Fibroblast of gingiva (primary cell): ENCODE measurements around the gene ELOVL5.
"Not testable (repeated sequence)": the region's sequence is repeated elsewhere in the genome, so short reads cannot be mapped to it uniquely, and the experiment has no call there.

Source experiments
- DNase-seq: peaks from one replicate; pipeline ENCODE4 v3.0.0-alpha.2; 2011; ENCODE audit warnings: low read depth

The ELOVL5 gene

GRCh38 chr6:53305506-53306005, 43.2 kb downstream of the ELOVL5 start:
- not testable (repeated sequence) for DNase-seq

GRCh38 chr6:53304953-53305352, 43.8 kb downstream of the ELOVL5 start:
- DNase-seq: not testable (repeated sequence)

GRCh38 chr6:53302678-53303360, 45.9 kb downstream of the ELOVL5 start:
- peak; percentile 31 for DNase-seq

GRCh38 chr6:53301801-53302537, 46.8 kb downstream of the ELOVL5 start:
- no peak for DNase-seq

GRCh38 chr6:53300656-53301551, 47.8 kb downstream of the ELOVL5 start:
- DNase-seq: peak; percentile 48

- no peak for DNase-seq
Measured at GRCh38 chr6:53299331-53300005, 49.3 kb downstream of the ELOVL5 start.

- no peak for DNase-seq
Measured at GRCh38 chr6:53297004-53297403, 51.7 kb downstream of the ELOVL5 start.

GRCh38 chr6:53295176-53295575, 53.6 kb downstream of the ELOVL5 start:
- DNase-seq: peak; percentile 31

GRCh38 chr6:53294611-53295010, 54.1 kb downstream of the ELOVL5 start:
- no peak for DNase-seq

GRCh38 chr6:53294095-53294494, 54.7 kb downstream of the ELOVL5 start:
- no peak for DNase-seq

GRCh38 chr6:53293691-53294090, 55.1 kb downstream of the ELOVL5 start:
- no peak for DNase-seq

- no peak for DNase-seq
Measured at GRCh38 chr6:53290537-53291510, 57.9 kb downstream of the ELOVL5 start.

- no peak for DNase-seq
Measured at GRCh38 chr6:53287336-53288225, 61.2 kb downstream of the ELOVL5 start.

- no peak for DNase-seq
Measured at GRCh38 chr6:53284901-53285300, 63.8 kb downstream of the ELOVL5 start.

- DNase-seq: peak; percentile 45
Measured at GRCh38 chr6:53282741-53283140, 66.0 kb downstream of the ELOVL5 start.

- no peak for DNase-seq
Measured at GRCh38 chr6:53282234-53282633, 66.5 kb downstream of the ELOVL5 start.

- DNase-seq: no peak
Measured at GRCh38 chr6:53281518-53282215, 67.1 kb downstream of the ELOVL5 start.

GRCh38 chr6:53280207-53280606, 68.5 kb downstream of the ELOVL5 start:
- no peak for DNase-seq

GRCh38 chr6:53279293-53279692, 69.5 kb downstream of the ELOVL5 start:
- DNase-seq: no peak
